Keratinocyte (primary cell): ENCODE results near the gene RHD.
"Not testable (repeated sequence)": the region's sequence is repeated elsewhere in the genome, so short reads cannot be mapped to it uniquely, and the experiment has no call there.

ENCODE experiments used
- EZH2 ChIP-seq: IDR thresholded peaks from one replicate; pipeline ENCODE4 v1.6.1; 2012; ENCODE audit warnings: inconsistent platforms, mild to moderate bottlenecking, low read length, moderate library complexity
- TF ChIP-seq, protein P1 (sequence below), 3 experiments: IDR thresholded peaks in 1 of 3; conservative IDR thresholded peaks in 1 of 3; optimal IDR thresholded peaks in 1 of 3; 2 replicates in 2 of 3; 3 replicates in 1 of 3; pipeline versions ENCODE3 to v1.5.1; 2011; ENCODE audit warnings: low read length in 3 of 3, mild to moderate bottlenecking in 3 of 3, moderate library complexity in 2 of 3, control low read depth in 1 of 3, inconsistent platforms in 1 of 3; ENCODE audit not compliant: insufficient read depth in 2 of 3; ENCODE audit errors: extremely low read depth in 1 of 3

DNA sequence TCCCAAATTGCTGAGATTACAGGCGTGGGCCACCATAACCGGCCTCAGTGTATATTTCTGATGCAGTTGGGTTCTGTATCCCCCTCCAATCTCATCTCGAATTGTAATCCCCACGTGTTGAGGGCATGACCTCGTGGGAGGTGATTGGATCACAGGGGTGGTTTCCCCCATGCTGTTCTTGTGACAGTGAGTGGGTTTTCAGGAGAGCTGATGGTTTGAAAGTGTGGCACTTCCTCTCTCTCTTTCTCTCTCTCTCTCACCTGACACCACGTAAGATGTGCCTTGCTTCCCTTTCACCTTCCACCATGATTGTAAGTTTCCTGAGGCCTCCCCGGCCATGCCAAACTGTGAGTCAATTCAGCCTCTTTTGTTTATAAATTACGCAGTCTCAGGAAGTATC lies 24.2 kb downstream of the RHD start:
- TF ChIP-seq, protein P1, sequence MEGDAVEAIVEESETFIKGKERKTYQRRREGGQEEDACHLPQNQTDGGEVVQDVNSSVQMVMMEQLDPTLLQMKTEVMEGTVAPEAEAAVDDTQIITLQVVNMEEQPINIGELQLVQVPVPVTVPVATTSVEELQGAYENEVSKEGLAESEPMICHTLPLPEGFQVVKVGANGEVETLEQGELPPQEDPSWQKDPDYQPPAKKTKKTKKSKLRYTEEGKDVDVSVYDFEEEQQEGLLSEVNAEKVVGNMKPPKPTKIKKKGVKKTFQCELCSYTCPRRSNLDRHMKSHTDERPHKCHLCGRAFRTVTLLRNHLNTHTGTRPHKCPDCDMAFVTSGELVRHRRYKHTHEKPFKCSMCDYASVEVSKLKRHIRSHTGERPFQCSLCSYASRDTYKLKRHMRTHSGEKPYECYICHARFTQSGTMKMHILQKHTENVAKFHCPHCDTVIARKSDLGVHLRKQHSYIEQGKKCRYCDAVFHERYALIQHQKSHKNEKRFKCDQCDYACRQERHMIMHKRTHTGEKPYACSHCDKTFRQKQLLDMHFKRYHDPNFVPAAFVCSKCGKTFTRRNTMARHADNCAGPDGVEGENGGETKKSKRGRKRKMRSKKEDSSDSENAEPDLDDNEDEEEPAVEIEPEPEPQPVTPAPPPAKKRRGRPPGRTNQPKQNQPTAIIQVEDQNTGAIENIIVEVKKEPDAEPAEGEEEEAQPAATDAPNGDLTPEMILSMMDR (optimal IDR thresholded peaks at IDR 0.05 in 1 of 3, IDR thresholded peaks at IDR 0.05 in 1 of 3, conservative IDR thresholded peaks at IDR 0.05 in 1 of 3; ENCODE audit: extremely low read depth in 1 of 3, insufficient read depth in 2 of 3, low read length in 3 of 3), result not testable (repeated sequence)
- not testable (repeated sequence) for TF ChIP-seq EZH2
